Fibroblast of skin of abdomen (primary cell): ENCODE measurements around the gene THG1L.
"Not testable (repeated sequence)": the region's sequence is repeated elsewhere in the genome, so short reads cannot be mapped to it uniquely, and the experiment has no call there.

Experiments used
- DNase-seq: peaks from one replicate; pipeline ENCODE4 v3.0.0-alpha.2; 2013

Gene THG1L

GRCh38 chr5:157727858-157728257 is 3.4 kb upstream of the THG1L start:
- not testable (repeated sequence) for DNase-seq

DNA sequence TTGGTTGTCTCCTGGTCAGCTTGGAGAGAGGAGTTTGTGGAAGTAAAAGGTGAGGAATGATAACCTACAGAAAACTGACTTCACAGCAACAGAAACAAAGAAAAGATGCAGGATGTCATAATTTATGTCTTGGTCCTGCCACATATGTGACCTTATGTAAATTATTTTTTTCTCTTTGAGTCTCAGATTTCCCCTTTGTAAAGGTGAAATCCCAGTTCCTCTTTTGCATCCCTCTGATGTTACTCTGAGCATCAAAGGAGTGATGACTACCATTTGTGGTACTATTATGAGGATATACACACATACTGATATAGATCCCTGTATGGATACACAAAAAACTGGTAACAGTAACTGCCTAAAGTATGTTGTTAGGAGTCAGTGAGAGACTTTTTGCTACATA is 1.4 kb upstream of the THG1L start:
- no peak for DNase-seq

DNA sequence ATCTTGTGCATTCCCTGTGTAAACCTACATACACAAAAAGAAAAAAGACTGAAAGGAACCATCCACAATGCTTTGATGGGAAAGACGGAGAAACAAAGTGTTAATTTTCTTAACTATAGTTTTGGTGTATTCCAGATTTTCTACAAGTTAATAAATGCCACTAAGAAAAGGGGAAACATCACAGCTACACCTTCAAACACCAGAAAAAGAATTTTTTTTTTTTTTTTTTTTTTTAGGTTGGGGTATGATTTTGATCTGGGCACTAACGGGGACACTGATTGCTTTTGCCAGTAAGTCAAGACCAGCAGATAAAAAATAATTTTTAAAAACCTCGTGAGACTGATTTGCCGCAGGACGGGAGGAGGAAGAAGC is 334 bp upstream of the THG1L start:
- DNase-seq, result no peak

DNA sequence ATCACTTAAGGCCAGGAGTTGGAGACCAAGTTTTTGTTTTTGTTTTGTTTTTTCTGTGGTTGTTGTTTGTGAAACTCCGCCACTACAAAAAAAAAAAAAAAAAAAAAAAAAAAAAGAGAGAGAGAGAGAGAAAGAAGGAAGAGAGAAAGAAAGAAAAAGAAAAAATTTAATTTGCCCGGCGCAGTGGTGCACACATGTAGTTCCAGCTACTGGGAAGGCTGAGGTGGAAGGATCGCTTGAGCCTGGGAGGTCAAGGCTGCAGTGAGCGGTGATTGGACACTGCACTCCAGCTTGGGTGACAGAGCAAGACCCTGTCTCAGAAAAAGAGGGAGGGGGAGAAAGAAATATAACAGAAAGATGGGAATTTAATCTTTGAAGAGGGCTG is 902 bp downstream of the THG1L start:
- DNase-seq, result no peak

- no peak for DNase-seq
Measured at GRCh38 chr5:157732596-157733262, 1.5 kb downstream of the THG1L start.

DNA sequence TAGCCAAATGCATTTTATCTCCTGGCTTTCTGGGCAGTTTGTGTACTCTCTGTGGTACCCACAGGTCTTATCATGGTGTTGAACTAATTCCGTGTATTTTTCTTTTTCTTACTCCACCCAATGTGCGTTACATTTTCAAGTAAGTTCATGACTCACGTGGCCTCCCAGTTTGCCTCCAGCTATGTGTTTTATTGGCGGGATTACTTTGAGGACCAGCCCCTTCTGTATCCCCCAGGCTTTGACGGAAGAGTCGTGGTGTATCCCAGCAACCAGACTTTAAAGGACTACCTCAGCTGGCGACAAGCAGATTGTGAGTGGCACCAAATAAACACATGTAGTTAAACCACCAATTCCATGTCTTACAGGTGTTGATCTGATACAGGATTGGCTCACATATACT is 3.2 kb downstream of the THG1L start:
- DNase-seq, result no peak

DNA sequence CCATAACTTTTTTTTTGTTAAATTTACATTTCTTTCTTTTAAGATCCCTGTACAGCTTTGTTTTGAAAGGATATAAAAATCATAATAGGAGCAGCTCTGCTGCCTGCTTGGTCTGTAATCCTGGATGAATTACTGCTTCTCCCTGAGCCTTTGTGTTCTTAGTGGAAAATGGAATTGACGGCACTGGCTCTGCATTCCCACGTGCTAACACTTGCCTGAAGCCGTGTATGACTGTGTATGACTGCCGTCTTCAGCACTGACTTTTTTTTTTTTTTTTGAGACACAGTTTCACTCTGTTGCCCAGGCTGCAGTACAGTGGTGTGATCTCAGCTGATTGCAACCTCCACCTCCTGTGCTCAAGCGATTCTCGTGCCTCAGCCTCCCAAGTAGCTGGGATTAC is 4.8 kb downstream of the THG1L start:
- DNase-seq, result no peak

GRCh38 chr5:157739388-157740228 is 8.4 kb downstream of the THG1L start:
- DNase-seq, result no peak

GRCh38 chr5:157740229-157740610 is 9.0 kb downstream of the THG1L start:
- no peak for DNase-seq

DNA sequence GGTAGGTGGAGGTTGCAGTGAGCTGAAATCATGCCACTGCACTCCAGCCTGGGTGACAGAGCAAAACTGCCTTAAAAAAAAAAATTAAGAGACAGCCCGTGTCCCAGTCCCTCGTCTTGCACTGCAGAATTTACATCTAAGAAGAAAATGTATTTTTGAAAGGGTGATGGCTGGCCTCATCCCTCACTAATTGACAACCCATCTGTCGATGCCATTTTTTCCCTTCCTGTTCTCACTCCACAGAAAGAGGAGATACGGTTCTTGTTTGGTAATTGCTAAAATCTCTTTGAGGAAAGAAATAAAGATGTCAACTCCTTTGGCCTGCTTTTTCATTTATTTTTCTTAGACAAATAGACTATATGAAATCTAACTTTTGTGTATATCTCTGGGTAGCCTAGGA is 9.9 kb downstream of the THG1L start:
- no peak for DNase-seq

- peak; percentile 77 for DNase-seq
Measured at GRCh38 chr5:157743163-157744050, 12.2 kb downstream of the THG1L start, which contains the start of gene LSM11. LSM11 (plus strand) TSS chr5:157743712; CDS start chr5:157743751, 39 bp downstream.

GRCh38 chr5:157744051-157745011 is 13.1 kb downstream of the THG1L start:
- DNase-seq, result no peak

DNA sequence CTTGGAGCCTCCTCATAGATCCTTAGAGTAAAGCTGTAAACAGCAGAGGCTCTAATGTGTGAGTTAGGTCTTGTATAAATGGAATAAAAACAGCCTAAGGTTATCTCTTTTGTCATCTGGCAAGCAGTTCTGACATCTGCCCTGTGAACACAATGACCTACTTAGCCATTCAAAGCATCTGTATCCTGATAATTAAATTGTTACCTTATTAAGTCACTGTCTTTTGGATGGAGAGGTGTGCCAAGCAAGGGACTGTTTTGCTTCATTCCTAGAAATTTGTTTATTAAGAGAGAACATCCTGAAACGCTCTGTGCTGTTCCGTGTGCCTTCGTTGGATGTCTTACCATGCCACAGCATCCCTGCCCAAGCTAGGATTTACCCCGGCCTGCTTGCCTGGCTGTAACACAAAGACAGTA is 13.8 kb downstream of the THG1L start:
- no peak for DNase-seq

DNA sequence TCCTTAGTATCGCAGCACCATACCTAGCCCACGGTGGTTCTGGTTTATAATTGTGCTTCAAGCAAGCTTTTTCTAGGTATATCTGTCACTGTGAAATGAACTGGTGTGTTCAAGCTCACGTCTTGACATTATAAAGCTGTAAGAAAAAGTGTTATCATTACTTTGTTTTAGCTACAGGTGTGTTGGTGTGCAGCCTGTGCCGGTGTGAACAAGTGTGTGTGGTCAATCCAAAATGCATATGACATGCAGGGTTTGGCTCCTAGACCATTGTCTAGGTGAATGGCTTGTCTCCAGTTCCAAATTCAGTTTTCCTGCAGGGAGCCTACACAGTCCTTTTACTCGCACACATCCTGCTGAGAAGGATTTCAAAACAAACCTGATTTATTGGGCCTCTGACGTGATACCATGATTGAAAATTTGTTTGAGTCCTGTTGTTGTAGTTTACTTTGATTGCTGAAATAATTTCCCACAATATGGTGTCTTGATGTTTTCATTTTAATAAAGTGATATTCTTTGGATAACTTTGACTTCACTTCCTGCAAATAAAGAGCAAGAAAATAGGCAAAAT is 16.0 kb downstream of the THG1L start:
- no peak for DNase-seq

DNA sequence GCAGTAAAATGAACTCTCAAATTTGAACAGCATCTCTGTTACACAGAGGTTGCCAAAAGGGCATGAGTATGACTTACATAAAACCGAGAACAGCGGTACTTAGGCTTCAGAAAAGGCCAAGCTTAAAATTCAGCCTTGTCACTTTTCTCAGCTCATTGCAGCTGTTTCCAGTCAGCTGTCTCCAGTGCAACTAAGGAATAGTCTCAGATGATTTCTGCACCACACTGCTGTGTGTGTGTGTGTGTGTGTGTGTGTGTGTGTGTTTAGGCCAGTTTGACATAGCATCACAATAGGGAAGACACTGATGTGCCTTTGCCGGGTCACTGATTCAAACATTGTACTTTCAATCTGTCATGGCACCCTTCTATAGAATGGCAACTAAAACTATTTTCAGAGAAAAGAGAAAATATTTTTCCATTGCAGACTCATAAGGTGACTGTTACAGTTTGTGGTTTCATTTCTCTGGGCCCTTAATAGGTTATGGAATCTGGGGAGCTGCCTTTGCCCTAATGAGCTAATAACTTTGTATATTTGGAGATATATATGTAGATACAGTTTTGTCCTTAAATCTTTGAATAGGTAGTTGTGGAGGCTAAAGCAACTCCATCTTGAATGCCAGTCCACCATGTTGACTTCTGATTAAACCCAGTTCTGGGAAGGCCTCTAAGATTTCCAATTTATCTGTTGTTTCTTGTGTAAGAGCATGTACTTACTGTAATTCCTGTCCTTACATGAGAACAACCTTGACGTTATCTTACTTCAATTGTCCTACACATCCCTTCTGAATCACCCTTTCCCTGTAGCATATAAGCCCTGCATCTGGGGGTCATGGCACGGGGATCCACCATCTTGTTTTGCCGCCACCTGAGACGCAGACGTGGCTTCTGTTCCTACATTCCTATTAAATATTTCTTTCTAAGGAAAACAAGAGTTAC is 16.8 kb downstream of the THG1L start:
- peak; percentile 23 for DNase-seq

DNA sequence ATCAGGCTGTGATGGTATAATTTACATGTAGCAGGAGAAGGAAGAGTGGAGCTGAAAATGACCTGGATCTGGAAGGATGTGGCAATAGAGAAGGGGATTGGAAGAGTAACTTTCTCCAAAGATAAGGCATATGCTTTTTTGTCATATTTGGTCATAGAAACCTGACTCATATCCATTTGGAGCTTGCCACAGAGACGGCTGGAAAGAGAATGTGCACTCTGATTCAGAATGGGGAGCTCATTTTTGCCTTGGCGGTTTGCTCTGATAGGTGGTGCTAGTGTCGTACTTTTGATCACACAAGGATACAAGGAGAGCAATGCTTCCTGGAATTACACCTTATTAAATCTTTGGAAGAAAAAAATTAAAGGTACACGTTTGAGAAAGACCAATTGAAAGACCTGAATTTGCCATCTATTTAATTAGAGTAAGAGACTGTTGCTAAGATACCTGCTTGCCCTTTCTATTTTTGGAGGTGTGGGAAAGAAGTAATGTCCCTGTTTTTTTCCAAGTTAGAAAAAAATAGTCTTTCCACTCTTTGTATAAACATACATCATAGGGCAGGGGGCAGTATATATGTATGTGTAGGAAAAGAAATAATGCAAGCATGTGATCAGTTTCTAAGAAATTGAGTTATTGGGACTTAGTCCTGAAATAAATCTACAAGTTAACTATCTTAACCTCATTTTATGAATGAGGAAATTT is 17.7 kb downstream of the THG1L start:
- peak; percentile 84 for DNase-seq

DNA sequence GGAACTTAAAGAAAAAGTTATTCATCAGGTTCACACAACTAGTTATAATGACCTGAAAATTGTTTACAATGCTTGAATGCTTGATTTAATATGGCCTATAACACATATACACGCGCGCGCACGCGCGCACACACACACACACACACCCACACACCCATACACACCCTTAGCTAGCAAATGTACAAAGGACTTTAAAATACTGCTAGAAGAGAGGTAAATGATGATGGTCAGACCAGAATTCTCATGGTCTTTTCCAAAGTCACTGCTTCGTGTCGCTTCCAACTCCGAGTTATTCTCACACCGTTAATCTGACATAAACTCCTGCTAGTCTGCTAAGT is 18.2 kb downstream of the THG1L start:
- DNase-seq, result no peak

DNA sequence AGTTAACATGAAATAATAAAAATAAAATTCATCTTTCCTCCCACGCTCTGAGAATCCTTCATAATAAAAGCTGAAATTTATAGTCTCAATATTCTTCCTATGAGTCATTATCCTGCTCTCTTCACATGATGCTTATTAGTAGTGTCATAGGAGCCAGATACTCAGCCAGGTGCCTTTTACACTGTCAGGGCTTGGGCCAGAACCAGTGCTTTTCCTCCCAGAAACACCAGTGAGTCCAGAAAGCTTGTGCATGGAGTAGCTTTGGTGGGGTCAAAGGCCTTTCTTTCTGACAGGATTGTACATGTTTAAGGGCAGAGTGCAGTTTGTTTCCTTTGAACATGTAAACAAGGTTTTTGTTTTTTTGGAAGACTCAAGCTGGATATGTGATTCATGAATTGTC is 19.1 kb downstream of the THG1L start:
- peak; percentile 44 for DNase-seq

DNA sequence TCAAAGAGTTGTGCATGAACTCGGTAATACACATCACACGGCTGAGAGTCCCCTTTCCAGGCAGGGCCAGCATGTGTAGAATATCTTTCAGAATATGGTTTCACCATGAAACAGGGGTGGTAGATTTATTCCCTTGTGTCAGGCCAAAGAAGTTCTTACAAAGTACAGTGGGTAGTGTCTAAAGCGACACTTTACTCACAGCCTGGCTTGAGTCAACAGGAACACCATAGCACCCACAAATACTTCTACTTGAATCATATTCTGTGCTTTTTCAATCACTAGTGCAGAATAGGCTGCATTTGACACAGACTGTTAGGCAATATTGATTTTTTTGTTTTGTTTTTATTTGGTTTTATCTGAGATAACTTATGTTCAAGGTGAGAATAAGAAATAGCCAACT is 24.9 kb downstream of the THG1L start:
- DNase-seq, result no peak

- DNase-seq, result no peak
Measured at GRCh38 chr5:157758706-157759105, 27.5 kb downstream of the THG1L start.
